ENCODE data around the gene MON1A.

DNA sequence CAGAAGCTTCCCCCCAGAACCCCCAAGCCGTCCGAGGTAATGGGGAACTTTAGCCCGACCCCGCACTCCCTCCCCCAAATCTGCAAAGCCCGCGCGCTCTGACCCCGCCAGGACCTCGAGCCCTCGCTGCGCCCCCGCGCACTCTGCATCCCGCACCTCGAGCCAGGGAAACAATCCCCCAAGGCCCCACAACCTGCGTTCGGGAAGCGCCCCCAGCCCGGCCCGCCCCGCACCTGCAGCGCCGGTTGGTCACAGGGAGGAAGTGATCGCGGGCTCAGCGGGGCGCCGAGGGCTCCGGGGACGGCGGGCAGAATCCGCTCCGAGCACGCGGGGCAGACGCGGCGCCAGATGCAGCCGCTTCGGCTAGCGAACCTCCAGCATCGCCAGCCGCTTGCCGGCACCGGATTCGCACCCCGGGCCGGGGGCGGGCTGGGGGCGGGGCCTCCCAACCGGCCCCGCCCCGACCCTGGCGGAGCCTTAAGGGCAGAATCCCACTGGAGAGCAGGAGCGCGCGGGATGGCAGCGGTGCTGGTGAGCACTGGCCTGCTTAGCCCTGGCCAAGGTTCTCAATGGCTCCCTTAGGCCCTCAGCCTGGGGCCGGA lies 60.0 kb downstream of the MON1A start, which contains the start of gene CAMKV:
- TF ChIP-seq ZNF324 (tag by site-specific recombination; IDR thresholded peaks at IDR 0.05) (no peak), TRIM28 (IDR thresholded peaks at IDR 0.05; ENCODE audit: borderline replicate concordance, low read length) (no peak), SP3 (tag by site-specific recombination; IDR thresholded peaks at IDR 0.05) (peak; percentile 39; the same call in 1 of the 2 replicates), ZNF544 (tag by site-specific recombination; IDR thresholded peaks at IDR 0.05) (no peak), ZNF561 (tag by site-specific recombination; IDR thresholded peaks at IDR 0.05; ENCODE audit: borderline replicate concordance) (no peak), ZNF248 (tag by site-specific recombination; IDR thresholded peaks at IDR 0.05) (no peak), KLF1 (tag by site-specific recombination; IDR thresholded peaks at IDR 0.05) (no peak), ZNF843 (tag by site-specific recombination; IDR thresholded peaks at IDR 0.05) (no peak), ZNF138 (tag by site-specific recombination; IDR thresholded peaks at IDR 0.05; ENCODE audit: borderline replicate concordance) (no peak), ZNF266 (tag by site-specific recombination; IDR thresholded peaks at IDR 0.05; ENCODE audit: low read depth) (no peak), YY1 (tag by site-specific recombination; IDR thresholded peaks at IDR 0.05) (no peak)
- TF ChIP-seq, protein P1, sequence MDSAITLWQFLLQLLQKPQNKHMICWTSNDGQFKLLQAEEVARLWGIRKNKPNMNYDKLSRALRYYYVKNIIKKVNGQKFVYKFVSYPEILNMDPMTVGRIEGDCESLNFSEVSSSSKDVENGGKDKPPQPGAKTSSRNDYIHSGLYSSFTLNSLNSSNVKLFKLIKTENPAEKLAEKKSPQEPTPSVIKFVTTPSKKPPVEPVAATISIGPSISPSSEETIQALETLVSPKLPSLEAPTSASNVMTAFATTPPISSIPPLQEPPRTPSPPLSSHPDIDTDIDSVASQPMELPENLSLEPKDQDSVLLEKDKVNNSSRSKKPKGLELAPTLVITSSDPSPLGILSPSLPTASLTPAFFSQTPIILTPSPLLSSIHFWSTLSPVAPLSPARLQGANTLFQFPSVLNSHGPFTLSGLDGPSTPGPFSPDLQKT (IDR thresholded peaks at IDR 0.05; ENCODE audit: borderline replicate concordance, low read depth, low read length): no peak
- TF ChIP-seq, protein P2, sequence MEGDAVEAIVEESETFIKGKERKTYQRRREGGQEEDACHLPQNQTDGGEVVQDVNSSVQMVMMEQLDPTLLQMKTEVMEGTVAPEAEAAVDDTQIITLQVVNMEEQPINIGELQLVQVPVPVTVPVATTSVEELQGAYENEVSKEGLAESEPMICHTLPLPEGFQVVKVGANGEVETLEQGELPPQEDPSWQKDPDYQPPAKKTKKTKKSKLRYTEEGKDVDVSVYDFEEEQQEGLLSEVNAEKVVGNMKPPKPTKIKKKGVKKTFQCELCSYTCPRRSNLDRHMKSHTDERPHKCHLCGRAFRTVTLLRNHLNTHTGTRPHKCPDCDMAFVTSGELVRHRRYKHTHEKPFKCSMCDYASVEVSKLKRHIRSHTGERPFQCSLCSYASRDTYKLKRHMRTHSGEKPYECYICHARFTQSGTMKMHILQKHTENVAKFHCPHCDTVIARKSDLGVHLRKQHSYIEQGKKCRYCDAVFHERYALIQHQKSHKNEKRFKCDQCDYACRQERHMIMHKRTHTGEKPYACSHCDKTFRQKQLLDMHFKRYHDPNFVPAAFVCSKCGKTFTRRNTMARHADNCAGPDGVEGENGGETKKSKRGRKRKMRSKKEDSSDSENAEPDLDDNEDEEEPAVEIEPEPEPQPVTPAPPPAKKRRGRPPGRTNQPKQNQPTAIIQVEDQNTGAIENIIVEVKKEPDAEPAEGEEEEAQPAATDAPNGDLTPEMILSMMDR (tag by site-specific recombination; IDR thresholded peaks at IDR 0.05): no peak
